Embryonic facial prominence (tissue), 1 donor: ENCODE measurements around the gene ATP8B1.
"Not testable (repeated sequence)": the region's sequence is repeated elsewhere in the genome, so short reads cannot be mapped to it uniquely, and the experiment has no call there.

ENCODE experiments used
- DNase-seq: peaks from one replicate; pipeline ENCODE4 v3.0.0-alpha.2; 2016; ENCODE audit errors: extremely low spot score

The ATP8B1 gene

DNA sequence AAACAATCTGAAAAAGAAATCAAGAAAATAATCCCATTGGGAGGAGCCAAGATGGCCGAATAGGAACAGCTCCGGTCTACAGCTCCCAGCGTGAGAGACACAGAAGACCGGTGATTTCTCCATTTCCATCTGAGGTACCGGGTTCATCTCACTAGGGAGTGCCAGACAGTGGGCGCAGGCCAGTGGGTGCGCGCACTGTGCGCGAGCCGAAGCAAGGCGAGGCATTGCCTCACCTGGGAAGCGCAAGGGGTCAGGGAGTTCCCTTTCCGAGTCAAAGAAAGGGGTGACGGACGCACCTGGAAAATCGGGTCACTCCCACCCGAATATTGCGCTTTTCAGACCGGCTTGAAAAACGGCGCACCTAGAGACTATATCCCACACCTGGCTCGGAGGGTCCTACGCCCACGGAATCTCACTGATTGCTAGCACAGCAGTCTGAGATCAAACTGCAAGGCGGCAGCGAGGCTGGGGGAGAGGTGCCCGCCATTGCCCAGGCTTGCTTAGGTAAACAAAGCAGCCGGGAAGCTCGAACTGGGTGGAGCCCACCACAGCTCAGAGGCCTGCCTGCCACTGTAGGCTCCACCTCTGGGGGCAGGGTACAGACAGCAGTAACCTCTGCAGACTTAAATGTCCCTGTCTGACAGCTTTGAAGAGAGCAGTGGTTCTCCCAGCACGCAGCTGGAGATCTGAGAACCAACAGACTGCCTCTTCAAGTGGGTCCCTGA lies 83.7 kb downstream of the ATP8B1 start:
- DNase-seq: not testable (repeated sequence)

DNA sequence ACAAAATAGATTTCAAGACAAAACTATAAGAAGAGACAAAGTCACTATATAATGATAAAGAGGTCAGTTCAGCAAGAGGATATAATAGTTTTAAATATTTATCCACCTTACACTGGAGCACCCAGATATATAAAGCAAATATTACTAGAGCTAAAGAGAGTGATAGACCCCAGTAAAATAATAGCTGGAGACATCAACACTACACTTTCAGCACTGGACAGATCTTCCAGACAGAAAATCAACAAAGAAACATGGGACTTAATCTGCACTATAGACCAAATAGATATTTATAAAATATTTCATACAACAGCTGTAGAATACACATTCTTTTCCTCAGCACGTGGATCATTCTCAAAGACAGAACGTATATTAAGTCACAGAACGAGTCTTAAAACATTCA lies 86.6 kb downstream of the ATP8B1 start:
- DNase-seq: no peak

DNA sequence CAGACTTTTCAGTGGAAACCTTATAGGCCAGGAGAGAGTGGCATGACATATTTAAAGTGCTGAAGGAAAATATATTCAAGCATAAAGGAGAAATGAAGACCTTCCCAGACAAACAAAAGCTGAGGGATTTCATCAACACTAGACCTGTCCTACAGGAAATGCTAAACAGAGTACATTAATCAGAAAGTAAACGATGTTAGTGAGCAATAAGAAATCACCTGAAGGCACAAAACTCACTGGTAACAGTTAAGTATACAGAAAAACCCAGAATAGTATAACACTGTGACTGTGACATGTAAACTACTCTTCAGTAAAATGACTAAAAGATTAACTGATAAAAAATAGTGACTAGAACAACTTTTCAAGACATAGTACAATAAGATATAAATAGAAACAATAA lies 87.4 kb downstream of the ATP8B1 start:
- no peak for DNase-seq

DNA sequence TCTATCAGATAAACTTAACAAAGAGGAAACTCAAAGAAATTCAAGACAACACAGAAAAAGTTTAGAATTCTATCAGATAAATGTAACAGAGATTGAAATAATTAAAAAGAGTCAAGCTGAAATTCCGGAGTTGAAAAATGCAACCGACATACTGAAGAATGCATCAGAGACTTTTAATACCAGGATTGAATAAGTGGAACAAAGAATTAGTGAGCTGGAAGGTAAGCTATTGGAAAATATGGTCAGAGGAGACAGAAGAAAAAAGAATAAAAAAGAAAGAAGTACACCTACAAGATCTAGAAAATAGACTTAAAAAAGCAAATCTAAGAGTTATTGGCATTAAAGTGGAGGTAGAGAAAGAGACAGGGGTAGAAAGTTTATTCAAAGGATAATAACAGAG lies 88.0 kb downstream of the ATP8B1 start:
- DNase-seq: no peak

DNA sequence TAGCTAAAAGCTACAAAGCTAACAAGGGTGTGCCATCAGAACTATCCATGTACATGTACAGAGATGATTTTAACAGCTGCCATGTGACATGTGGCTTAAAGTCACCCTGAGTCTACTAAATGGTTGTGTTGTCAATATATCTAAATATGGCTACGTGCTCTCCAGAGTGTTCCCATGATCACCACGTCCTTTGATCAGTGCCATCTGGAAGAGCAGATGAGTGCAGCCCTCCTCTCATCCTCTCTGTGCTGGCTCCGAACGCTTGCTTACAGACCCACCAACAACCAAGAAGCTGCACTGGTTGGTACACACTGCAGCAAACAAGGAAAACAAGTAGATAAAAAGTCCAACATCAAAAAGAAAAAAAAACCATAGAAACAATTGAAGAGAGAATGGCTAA lies 92.9 kb downstream of the ATP8B1 start:
- DNase-seq: no peak

DNA sequence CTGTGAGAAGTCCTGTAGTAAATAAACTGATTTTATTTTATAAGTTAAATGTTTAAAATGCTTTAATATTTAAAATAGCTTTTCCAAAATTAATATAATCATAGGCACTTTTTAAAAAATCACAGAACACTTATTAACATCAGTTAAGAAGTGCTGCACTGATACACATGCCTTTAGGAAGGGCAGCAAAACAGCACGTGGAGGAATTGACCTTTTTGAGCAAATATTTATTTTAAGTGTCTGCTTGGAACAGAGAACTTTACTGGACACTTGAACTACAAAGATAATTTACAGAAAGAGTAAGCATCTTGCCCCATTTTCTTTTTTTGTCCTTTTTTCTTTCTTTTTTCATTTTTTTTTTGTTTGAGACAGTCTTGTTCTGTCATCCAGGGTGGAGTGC lies 93.8 kb downstream of the ATP8B1 start:
- no peak for DNase-seq

DNA sequence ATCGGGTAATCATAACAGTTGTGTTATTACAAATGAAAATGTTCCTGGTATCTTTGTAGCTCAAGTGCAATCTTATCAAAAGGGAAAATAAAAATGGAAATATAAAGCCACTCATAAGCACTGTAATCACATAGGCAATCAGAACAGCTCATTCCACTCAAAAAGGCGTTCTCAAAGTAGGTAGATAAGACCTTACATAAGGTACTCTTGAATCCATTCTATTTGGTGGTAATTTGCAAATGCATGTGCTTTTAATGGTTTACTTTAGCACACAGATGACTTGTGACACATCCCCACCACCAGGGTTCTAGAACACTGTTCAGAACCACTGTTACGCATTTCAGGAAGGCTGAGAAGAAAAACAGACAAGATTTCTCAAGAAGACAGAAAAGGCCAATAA lies 94.8 kb downstream of the ATP8B1 start:
- no peak for DNase-seq

DNA sequence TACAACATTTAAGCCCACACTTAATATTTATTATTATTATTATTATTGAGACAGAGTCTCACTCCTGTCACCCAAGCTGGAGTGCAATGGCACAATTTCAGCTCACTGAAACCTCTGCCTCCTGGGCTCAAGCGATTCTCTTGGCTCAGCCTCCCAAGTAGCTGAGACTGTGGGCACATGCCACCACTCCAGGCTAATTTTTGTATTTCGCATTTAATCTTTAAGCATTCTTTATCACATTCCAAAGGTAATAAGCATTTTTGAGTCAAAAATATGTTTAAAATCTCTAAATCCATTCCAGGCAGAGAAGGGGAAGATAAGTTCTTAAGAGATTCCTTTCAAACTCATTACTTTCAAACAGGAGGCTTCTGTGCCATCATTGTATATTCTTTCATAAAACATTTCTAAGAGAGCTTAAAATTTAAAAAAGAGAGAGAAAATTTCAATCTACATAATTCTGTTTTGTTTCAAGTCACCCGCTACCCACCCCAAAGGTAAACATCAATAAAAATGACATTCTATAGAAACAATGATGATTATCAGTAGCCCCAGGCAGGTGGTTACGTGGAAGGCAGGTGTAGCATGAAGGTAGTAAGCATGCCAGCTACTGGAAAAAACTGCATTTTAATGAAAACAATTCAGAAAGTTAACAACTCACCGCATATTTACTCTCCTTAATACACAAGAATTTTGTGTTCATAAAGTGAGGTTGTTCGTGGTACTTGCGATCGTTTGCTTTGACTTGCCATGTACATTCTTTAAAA lies 97.1 kb downstream of the ATP8B1 start:
- no peak for DNase-seq

DNA sequence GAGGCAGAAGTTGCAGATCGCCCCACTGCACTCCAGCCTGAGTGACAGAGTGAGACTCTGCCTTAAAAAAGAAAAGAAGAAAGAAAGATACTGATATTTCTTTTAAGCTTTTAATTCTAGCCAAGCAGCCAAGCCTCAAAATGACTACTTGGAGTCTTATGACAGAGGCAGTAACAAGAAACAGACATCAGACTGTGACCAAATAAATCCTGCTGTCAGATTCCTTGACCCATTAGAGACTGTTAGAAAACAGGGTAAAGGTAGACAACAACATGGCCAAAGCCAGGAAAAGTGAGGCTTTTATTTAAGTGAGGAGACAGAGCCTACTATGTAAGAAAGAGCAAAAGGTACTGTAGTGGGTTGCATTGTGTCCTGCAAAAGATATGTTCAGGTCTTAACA lies 98.1 kb downstream of the ATP8B1 start:
- no peak for DNase-seq

DNA sequence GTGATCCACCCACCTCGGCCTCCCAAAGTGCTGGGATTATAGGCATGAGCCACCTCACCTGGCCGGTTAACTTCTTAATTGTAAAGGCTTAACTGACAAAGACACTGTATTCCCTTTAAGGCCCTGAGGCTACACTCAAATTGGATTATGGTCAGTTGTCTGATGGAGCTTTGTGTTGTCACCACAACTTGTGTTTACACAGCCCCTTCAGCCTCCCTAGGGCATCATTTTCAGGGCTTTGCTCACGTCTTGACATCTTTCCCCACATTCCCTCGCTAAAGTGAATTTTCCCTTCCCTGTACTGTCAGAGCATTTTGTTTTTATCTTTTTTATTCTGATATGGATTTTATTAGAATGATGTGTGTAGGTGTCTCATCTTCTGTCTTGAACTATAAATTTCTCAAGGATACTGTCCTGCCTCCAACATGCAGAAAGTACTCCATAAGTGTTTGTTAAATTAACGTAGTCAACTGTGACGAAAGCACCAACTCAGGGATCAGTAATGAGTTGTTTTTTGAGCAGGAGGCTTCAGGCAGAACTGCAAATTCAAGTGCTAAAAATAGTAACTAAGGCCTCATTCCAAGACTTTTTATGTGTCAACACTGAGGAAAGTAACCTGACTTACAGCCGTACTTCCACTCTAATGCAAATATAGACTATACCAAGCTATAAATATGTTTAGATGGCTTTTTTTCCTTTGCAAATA lies 104.4 kb downstream of the ATP8B1 start:
- no peak for DNase-seq

DNA sequence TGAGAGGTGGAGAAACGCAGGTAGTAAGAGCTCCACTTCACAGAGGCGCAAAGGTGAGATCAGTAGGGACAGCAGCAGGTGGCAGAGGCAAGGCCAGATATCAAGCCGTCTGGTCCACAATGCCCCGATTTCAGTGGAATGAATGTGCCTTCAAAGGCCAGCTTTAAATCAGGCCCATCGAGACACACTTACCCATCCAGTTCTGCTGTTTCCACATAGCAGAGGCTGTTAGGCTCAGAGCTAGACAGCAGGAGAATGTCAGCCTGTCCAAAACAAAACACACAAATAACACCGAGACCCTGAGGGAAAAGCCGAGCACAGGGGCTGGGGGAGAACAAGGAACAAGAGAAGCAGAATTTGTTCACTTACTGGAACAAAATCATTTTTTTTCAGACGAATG lies 105.7 kb downstream of the ATP8B1 start:
- DNase-seq: no peak

DNA sequence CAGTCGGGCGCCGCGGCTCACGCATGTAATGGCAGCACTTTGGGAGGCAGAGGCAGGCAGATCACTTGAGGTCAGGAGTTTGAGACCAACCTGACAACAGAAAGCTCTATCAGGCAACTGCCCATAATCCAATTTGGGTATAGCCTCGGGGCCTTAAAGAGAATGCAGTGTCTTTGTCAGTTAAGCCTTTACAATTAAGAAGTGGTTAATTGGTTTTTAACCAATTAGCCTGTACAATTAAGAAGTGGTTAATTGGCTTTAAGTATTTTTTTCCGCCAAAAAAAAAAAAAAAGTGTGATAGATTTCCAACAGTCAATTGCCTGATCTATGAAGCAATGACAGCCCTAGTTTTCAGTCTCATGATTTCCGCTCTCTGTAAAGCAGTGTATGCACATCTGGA lies 106.8 kb downstream of the ATP8B1 start:
- DNase-seq: no peak

DNA sequence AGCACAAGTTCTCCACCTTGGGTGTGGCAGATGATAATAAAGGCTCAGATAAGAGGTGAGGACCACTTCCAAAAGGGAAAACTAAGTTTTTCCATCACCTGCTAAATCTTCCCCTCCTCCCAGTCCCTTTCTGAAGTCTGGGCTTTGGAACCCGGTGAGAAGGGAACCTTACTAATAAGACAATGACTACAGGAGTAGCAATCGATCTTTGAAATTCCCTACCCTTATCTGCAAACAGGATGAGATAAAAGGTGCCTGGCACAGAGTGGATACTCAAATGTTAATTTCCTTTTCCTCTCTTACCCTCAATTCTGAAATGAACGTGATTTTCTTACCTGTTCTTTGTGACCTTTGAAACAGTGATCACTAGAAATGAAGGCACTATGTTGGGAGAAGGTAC lies 111.8 kb downstream of the ATP8B1 start:
- no peak for DNase-seq

DNA sequence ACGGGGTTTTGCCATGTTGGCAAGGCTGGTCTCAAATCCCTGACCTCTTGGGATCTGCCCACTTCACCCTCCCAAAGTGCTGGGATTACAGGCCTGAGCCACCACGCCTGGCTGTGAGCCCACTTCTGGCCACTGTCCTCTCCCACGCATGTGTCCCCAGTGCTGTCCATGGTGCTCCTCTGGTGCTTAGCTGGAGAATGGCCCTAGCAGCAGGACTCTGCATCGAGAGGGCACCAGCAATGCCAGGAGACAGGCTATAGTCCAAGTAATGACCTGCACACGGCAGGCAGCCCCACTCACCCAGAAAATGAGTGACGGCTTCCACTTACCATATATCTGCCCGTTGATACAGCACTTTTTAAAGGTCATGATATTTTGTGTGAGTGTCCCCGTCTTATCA lies 115.1 kb downstream of the ATP8B1 start:
- DNase-seq: no peak

DNA sequence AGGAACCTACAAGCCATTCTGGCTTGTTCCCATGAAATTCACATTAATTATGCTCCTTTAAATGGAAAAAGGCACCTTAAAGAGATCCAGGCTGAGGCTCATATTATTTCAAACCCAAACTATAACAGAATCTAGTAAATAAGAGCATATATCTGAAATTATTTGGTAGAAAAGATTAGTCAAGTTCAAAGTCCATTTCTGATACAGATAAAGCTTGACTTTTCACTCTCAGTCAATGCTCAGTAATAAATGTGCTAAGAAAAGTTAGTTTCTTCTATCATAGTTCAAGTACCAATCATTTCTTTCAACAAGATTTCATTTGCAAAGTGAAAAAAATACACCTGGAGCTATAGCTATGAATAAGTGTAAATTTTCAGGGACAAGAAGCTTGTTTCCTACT lies 119.6 kb downstream of the ATP8B1 start:
- DNase-seq: no peak

DNA sequence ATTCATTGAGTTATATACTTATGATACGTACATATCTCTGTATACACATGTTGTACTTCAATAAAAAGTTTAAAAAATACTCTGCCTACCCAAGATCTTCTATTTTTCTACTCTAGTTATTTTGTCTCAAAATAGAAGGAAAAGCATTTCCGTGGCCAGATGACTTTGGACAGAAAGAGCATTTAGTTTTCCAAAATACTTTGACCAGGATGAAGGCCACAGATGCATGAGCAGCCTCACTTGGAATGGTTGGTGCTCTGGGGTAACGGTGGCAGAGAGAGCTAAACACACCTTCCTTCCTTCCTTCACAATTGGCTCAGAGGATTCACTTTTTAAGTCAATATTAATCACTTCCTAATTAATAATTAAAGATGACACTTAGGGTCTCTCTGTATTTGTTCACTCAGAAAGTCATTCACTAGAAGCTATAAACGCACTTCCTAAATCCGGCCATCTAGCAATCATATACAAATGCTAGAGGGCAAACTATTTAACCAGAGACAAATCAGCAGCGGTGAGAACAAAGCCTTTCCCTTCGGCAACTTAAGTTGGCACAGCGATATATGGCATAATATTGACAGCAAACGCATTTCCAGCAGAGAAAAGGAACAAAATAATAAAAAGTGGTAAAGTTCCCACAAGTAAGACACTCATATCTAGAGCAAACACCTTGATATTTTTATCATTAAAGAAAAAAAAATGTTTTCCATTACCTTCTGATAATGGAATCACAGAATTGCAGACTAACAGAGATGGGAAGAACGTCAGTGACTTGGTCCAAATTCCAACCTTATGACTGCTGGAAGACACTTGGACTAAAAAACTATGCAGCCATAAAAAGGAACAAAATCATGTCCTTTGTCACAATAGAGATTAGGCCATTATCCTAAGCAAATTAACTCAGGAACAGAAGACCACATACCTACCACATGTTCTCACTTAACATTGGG lies 125.6 kb downstream of the ATP8B1 start:
- DNase-seq: no peak

DNA sequence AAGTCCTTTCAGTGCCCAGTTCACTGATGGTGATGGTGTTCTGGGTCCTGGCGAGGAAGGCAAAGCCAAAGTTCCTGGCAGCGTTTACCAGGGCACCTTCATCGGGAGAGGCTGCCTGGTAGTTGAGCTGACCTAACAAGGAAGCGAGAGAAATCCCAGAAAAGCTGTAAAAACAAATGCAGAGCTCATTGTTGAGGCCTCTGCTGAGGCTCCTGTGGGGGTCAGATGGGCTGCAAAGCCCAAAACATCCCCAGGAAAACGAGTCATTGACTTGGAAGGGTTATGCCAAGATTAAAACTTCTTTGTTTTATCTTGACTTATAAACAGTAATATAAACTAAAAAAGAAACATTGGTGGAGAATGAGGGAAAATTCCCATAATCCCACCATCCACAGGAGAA lies 128.2 kb downstream of the ATP8B1 start:
- no peak for DNase-seq

DNA sequence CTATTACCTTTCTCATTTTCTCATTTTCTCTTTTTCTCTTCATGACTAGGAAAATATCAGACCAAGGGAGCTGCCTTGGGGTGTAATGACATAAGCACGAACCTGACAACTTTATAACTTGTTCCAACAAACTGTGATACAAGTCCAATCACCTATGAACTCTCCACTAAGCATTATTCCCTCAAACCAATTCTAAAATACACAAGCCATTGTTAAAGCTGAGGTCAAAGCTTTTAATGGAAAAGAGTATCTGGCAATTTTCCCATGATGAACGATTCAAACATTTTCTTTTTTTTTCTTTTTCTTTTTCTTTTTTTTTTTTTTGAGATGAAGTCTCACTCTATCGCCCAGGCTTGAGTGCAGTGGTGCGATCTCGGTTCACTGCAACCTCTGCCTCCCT lies 133.1 kb downstream of the ATP8B1 start:
- no peak for DNase-seq

DNA sequence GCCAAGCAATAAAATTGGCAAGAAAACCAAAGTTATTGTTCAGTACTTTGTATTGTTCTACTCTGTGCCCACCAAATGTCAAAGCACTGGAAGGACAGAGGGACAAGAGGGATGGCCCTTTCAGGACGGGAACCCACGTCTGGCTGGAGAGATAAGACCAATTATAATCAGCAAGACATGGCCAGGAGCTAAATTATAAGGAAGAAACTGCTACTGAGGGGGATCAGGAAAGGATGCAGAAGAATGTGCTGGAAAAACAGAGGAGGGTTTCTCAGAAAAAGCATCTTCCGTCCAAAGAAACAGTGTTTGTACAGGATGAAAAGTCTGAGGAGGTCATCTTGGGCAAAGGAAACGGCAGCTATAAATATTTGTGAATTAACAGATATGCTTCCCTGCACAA lies 135.1 kb downstream of the ATP8B1 start:
- no peak for DNase-seq

DNA sequence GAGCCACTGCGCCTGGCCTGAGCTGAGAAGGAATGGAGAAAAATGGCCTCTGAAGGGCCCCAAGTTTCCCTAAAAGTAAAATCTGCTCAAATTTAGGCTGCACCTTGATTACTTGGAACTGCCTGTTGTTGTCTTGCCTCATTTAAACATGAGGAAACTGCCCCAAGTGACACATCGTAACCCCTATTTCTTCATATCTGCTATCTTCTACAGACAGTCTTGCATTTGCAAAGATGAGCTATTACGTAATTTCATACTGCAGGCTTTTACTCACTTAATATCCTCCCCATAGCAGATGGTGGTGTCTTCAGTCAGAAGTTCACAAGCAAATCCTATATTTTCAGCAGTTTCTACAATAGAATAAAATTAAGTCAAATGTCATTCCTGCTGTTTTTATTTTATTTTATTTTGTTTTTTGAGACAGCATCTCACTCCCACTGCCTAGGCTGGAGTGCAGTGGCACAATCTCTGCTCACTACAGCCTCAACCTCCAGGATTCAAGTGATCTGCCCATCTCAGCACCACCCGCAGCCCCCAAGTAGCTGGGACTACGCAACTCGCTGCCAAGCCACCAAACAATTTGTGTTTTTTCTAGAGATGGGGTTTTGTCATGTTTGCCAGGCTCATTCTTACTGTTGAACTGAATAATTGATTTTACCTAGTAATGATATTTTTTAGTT lies 136.2 kb downstream of the ATP8B1 start:
- no peak for DNase-seq

DNA sequence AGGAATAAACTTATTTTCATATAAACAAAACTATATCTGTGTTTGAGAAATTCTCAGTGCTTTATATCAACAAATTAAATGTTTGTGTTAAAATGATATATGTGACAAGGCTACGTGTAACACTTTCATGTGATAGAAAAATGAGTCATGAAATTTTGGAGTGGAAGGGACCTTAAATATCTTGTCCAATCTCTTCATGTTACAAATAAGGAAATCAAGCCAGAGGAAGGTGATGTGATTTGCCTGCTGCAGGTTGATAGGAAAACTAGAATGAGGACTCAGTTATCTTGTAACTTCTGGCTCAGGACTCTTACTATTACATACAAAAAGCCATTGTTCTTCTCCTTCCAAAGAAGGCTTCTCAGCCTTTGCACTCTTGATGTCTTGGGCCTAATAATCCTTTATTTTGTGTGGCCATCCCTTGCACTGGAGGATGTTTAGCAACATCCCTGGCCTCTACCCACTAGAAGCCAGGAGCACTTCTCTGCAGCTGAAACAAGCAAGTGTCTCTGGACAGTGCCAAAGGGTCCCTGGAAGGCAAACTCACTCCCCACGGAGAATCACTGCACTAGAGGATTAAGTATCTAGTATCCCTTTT lies 138.4 kb downstream of the ATP8B1 start:
- DNase-seq: no peak
